Activated T-cell treated with anti-CD3 and anti-CD28 coated beads, Interleukin-2, amount 50 U/mL, for 1 hour (primary cell): ENCODE data around the gene MZB1.
A peak's percentile ranks its signal among the peaks of the same experiment; 100 is the strongest.

Experiments
- DNase-seq: peaks from one replicate; pipeline ENCODE4 v3.0.0-alpha.2; 2020

MZB1 gene, protein sequence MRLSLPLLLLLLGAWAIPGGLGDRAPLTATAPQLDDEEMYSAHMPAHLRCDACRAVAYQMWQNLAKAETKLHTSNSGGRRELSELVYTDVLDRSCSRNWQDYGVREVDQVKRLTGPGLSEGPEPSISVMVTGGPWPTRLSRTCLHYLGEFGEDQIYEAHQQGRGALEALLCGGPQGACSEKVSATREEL

DNA sequence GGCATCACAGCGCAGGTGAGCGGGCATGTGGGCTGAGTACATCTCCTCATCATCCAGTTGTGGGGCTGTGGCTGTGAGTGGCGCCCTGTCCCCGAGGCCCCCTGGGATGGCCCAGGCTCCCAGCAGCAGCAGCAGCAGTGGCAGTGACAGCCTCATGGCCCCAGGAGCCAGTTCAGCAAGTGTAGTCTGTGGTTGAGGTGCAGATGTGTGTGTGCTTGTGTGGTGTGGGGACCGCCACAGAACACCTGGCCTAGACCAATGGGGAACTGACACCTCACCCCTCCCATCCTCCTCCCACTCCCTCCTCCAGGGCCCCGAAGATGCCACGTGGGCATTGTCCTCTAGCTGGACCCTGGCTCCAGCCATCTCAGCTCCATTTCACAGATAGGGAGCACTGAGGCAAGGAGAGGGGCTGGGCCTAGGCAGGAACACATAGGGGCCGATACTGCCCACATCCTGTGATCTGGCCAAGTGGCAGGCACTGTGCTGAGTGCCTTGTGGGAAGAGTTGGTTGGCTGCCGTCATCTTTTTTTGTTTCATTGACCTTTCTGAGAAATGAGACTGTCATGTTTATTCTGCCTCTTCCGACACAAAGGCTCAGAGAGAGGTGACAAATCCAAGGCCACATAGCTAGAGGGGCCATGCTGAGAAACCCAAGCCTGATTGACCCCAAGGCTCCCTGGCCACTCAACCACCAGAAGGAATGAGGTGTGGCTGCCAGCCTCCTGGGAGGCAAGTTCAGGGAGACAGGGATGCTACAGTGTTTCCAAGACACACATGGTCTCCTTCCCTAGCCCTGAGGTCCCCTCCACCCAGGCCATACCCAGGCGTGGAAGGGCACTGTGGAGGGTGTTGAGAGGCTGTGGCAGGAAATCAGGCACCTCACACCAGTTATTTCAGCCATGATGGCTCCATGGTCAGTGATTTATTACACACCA lies at the start of gene MZB1:
MZB1 (minus strand) TSS at position 213 of the 938 bp plus-strand sequence; CDS start at position 156, 57 bp downstream.
- DNase-seq: peak; percentile 55

DNA sequence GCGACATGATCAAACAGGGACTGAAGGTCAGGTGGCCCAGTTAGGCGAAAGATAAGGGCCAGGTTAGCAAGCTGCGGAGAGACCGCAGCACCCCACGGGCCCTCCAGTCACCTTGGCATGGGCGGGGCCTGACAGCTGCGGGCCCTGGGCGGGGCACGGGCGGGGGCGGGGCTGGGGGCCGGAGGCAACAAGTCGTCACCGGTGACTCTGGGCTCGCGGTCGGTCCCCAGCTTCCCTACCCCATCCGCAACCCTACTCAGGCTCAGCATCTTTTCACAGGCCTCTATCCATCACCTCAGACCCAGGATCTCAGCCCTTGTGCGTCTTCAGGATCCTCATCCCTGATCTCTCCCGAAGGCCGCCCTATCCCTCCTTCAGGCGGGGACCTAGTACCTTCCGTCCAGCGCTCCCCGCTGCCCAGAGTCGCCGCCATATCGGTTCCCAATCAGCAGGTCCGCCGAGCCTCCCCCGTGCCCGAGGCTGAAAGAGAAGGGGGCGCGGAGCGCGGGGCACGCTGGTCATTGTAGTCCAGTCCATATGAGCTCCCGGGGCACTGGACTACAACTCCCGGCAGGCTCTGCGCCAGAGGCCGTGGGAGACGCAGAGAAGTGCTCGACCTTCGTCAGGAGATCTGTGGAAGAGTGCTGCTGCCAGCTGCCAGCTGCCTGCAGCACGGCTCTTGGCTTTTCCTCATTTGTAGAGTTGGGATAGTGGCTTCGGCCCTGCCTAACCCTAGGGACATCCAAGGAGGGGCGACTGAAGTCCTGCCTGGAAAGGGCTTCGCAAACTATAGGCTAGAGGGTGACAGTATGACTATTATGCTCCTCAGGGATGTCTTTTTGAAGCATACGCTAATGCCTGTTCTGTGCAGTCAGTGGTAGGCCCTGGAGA lies 49.5 kb upstream of the MZB1 start, which contains the start of gene DNAJC18:
DNAJC18 (minus strand) TSS at position 513 of the 891 bp plus-strand sequence; CDS start at position 433, 80 bp downstream.
- peak; percentile 91 for DNase-seq

DNA sequence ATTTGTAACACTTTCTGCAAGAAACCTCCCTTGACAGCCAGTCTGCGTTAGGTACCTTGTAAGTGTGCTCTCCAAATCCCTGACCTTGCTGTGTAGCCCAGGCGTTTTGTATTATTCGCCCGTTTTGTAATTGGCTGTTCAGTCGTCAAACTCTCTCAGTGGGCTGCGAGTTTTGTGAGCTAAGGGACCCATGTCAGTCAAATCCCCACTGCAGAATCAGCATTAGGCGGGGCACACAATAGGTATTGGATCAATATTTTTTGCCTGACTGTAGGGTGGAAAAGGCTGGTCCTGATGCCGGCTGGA lies 48.9 kb upstream of the MZB1 start:
- no peak for DNase-seq

DNA sequence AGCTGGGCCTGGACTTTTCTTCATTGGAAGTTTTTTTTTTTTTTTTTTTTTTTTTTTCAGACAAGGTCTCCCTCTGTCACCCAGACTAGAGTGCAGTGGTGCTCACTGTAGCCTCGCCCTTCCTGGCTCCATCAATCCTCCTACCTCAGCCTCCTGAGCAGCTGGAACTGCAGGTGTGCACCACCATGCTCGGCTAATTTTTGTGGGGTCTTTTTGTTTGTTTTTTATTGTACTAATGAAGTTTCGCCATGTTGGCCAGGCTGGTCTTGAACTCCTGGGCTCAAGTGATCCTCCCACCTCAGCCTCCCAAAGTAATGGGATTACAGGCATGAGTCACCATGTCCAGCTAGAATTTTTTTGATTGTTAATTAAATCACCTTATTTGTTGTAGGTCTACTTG lies 46.0 kb upstream of the MZB1 start:
- DNase-seq: no peak

DNA sequence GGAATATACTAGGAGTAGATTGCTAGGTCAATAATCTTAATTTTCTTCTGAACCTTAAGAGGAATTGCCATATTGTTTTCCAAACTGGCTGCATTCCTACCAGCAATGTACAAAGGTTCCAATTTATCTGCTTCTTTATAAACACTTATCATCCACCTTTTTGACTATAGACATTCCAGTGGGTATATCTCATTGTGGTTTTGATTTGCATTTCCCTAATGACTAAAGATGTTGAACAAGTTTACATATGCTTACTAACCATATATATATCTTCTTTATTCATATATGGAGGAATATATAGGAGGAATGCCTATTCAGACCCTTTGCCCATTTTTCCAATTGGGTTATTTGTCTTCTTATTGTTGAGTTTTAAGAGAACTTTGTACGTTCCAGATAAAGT lies 42.0 kb upstream of the MZB1 start:
- no peak for DNase-seq

DNA sequence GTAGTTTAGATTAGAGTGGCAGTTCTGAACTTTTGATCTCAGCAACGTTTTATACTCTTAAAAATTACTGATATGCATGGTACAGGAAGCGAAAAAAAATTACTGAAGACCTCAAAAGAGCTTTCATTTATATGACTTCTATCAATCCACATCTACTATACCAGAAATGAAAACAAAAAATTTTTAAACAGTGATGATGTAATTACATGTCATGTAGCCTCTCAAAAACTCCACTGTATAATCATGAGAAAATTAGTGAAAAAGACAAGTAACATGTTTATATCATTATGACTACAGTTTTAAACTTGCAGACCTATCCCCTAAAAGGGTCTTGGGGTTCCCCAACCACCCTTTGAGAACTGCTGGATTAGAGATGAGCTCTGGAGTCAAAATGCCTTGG lies 40.3 kb upstream of the MZB1 start:
- DNase-seq: no peak

DNA sequence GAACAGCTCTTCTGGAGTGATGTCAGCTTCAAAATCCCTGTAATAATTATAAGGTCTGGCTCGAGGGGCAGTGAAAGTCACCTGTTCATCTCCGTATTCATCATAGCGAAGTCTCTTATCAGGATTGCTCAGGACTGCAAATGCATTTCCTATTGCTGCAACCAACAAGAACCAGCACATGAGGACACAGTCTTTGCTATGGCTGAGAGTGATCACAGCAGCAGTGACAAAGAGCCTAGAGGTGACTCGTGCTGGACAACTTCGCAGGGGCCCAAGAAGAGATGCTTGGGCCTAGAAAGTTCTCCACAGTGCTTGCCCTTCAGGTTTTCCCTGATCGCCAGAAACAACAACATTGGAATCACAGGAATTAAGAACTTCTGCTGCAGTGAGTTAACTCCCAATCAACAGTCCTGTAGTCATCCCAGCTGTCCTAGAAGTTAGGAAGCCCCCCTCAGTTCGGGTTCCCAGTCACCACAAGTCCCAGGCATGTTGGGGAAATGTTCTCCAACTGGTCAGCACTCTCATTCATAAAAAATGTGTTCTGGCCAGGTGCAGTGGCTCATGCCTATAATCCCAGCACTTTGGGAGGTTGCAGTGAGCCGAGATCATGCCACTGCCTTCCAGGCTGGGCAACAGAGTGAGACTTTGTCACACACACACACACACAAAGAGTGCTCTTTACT lies 36.6 kb upstream of the MZB1 start:
- no peak for DNase-seq

DNA sequence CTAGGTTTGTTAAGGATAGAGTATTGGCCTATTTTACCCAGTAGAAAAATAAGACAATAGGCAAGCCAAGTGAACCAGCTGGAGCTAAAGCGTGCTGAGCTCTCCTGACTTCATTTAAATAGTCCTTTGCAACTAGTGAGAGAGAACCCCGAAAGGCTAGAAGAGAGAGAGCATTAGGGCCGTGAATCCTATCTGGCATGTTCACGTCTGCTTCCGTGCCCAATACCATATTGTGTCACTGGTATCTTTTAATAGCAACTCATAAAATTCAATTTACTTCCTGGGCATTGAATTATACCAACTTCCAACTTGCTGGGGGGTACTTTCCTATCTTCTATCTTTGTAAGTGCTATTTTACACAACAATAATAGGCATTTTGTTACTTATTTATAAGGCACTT lies 35.8 kb upstream of the MZB1 start:
- DNase-seq: no peak

DNA sequence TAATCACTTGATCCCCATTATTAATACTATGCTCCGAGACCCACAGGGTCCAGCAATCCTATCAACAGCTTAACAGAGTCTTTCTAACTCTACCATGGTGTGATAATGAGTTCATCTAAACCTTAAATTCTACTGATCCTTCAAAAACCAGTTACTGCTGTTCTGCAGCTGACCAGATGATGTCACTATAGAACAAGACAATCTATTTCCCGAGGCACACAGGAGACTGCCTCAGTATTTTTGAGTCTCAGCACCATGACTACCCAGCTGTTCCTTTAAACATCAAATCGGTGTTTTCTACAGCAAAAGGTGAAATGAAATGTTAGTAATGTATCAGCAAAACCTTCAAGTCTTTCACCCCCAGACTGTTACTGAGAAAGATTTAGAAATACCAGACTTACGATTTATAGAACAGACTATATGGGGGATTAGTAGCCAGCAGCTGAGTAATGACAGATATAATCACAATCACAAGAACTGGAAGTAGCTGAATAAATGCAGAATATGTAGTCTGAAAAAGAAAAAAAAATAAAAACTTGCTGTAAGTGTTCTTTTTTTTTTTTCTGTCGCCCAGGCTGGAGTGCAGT lies 32.7 kb upstream of the MZB1 start:
- DNase-seq: no peak

DNA sequence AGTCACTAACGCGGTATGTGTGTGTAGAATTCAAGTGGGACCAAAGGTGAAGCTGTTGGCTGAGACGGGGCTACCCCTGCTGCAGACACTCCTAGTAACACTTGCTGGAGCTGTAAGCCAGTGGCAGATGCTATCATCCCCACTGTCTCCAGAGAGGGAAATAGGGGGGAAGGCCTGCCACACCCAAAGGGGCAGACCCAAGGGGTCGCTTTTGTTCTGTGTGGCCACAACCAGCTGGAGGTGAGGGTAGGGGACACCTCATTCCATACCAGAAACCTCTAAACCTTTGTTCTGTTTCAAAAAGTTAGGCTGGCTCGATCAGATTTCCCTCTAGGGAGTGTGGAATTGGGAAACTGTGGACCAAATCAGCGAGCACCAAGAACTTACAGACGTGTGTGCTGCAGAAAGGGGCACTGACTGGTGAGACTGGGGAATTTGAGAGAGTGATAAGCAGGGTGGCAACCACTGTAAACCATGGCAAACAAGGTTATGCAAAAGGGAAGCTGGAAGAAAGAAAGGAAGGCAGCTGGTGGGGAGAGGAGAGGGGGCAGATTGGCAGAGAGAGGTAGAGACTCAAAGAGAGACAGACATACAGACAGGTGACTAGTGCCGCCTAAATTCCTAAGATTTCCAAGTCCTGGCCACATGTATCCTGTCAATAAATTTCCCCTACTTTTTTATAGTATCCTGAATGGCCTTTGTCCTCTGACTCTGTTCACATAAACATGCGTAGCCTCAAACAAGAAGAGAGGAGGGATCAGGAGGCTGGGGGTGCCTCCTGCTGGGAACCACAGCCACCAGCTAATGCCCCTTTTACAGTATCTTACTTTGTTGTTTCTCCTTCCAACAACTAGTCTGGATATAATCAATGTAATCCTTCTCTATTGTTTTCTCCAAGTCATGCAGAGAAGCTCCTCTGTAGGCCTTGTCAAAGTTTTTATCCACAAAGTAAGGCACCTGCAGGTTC lies 29.8 kb upstream of the MZB1 start:
- no peak for DNase-seq

DNA sequence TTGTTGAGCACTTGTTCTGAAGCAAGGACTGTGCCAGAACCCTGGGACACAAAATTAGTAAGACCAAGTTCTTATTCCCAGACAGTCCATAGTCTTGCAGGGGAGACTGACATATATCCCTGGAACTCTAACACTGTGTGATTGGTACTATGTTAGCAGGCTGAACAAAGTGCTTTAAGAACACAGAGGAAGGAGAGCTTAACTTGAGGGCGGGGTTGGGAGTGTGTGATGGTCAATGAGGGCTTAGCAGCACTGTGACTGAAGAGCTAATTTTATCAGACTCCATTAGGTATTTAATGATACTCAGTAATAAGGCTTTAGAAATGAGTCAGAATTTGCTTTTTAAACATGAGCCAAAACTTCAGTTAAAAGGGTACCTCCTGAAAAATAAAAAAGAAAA lies 29.1 kb upstream of the MZB1 start:
- no peak for DNase-seq

DNA sequence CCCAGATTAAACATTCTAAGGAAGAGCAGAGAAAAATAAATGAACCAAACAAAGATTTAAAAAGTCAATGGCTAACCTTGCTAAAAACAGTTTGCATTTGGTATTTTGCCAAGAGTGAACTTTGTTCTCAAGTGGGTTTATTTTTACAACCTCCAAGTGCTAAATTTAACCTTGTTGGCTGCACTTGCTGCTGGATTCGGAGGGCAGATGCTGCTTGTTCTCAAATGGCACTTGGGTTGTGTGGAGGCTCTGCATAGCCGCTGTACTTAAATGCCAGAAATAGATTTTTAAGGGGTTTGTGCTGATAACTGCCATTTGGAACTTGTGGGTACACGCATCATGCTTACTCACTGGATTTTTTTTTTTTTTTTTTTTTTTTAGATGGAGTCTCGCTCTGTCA lies 27.5 kb upstream of the MZB1 start:
- DNase-seq: no peak

DNA sequence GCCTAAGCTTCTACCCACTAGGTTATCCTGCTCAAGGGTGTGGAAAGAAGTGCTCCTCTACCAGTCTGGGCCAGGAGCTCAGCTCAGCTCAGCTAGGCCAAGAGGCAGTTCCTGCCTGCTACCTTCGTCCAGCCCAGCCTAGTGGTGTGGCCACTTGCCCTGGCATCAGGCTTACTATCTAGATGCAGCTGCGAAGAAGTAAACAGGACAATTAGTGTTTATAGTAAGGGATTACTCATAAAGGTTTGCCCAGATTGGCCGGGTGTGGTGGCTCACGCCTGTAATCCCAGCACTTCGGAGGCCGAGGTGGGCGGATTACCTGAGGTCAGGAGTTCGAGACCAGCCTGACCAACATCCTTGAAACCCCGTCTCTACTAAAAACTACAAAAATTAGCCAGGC lies 26.9 kb upstream of the MZB1 start:
- no peak for DNase-seq

DNA sequence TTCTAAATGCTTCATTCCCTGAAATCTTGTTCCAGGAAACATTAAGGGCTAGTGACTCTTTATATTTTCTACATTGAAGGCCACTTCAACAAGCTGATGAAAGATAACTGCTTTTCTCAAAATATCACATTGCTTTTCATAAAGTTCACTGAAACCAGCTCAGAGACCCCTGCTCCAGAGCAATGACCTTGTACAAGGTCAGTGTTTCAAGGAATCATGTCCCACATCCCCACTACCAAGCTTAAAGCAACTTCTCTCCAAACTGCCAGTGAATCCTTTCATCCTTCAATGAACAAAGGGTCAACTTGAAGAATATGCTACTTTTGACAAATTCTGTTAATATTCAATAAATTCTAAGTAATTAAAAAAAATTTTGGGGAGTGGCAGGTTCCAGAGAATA lies 26.2 kb upstream of the MZB1 start:
- no peak for DNase-seq

DNA sequence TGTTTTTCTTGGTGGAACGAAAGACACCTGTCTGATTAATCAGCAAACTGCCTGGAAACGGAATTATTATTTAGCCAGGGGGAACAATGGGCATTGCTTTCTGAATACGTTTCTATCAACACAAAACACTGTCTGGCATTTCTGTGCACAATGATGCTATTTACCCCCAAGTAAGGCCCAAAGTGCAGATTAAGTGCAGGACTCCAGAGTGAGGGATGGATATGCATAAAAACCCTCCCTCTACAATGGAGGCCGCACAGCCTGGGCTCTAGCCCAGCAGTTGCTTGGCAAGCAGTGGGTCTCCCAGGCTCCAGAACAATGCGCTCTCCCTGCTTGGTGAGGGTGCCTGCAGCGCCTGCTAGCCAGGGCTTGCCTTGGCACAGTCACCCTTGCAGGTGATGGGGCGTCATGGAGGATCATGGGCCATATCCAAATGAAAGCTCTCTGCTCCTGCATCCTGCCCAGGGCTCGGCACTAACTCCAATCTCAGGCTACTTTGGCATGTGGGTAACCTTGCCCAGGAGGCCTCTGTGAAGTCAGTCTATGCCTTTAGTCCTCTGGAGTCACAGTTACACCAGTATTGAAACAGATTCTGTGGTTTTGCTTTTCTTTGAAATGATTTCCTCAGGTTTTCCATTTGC lies 25.6 kb upstream of the MZB1 start:
- DNase-seq: no peak

DNA sequence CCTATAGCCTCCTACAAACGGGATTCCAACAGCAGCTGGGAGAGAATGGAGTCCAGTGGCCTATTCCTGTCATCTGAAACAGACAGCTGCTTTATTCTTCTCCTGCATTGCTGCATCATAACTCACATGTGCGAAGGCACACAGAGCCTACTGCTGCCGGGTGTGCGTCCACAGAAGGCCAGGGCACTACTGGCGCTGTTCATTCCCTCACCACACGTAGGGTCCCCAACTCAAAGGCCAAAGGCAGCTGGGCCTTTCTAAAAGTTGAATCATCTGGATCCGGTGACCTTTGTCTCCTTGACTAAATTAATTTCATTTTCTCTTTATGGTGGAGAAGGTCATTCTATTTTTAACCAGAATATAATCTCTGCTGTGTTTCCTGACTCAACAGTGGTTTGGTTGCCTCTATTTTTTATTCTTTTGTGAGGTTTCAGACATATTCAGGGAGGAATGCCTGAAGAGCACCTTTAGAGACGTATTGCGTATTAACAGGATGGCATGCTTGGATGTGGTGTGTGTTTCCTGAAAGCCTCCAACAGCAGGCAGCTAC lies 24.9 kb upstream of the MZB1 start:
- no peak for DNase-seq

DNA sequence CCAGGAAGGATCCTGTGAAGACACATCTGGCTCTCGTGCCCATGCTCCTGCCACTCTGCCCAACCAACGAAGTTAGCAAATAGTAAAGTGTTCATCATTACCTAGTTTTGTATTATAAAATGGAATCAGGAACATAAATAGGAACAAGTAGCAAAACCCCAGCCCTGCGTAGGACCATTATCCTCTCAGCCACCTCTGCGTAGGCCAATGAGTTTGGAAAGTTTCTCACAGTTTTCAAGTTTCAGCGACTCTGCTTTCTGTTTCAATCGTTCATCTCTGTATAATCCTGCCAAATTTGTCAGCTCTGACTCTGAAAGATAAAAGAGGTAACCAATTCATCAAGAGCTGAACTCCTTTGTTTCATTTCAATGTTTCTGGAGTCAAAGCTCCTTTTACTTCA lies 24.2 kb upstream of the MZB1 start:
- DNase-seq: no peak

DNA sequence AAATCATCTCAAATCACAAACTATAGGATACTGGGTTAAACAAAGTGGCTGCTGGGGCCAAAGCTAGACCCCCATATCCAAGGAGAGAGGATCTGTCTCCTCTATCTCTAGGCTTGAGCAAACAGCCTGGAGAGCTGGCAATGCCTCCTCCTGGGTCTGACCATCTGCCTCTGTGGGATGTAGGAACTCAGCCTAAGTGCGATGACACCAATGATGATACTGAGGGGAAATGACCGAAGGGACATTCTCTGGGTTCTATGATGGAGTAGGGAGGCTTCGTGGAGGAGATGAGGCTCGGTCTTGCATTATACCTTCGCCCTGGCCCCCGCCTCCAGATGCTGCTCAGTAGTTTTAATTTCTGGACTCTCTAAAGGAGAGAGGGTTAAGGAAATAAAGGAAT lies 23.4 kb upstream of the MZB1 start:
- DNase-seq: no peak

DNA sequence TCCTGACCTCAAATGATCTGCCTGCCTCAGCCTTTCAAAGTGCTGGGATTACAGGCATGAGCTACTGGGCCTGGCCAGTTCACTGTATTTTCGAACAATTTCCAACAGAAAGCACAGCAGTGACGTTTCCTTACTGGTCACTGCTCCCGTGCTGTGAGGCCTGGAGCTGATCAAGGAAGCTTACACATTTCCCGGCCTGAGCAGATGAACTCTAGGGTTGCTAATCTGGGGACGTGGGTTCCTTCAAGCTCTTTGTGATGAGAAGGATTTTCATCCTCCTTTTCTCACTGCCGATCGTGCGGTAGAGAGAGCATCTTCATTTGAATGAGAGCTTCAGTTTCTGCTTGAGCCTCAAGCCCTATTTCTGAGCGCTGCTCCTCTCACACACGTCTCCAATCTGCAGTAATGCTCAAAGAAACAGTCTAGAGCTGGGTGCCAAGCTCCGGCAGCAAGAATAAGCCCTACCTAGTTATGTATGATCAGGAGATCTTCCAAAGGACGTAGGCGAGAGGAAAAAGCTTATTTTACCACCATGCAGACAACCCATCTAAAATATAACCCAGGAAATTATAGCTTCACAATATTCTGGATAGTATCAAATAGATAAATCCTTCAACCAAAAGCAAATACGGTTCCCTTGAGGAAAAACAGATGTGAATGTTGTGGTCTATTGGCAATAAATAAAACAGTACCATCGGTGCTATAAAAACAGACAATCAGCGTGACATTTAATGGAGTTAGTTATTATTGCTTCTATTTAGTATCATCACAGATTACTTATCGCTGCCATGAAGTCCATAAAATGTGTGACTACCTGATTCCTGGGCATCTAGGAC lies 21.5 kb upstream of the MZB1 start:
- DNase-seq: no peak
